GM19043 (cell line): ENCODE results near the gene TRAIP.
"Not testable (repeated sequence)": the region's sequence is repeated elsewhere in the genome, so short reads cannot be mapped to it uniquely, and the experiment has no call there.

Experiments used
- ATAC-seq: cut with Tn5 transposase; IDR thresholded peaks from one replicate; pipeline ENCODE4 v1.9.1; 2021; ENCODE audit warnings: low read depth; ENCODE audit not compliant: unreplicated experiment

The TRAIP gene

GRCh38 chr3:49856181-49857005 is at the start of gene TRAIP:
TSS of gene TRAIP (minus strand) at chr3:49856564. CDS start at chr3:49856453, 111 bp downstream.
- ATAC-seq: peak; percentile 94

GRCh38 chr3:49904448-49904847 is 48.1 kb upstream of the TRAIP start:
- ATAC-seq: not testable (repeated sequence)

- peak; percentile 78 for ATAC-seq
Measured at GRCh38 chr3:49903451-49904424, 47.4 kb upstream of the TRAIP start, which contains the start of gene MST1R. TSS of gene MST1R (minus strand) at chr3:49903873. CDS start at chr3:49903609, 264 bp downstream.

GRCh38 chr3:49902511-49903345 is 46.4 kb upstream of the TRAIP start:
- no peak for ATAC-seq

- no peak for ATAC-seq
Measured at GRCh38 chr3:49901366-49902339, 45.3 kb upstream of the TRAIP start.

GRCh38 chr3:49900491-49901153 is 44.3 kb upstream of the TRAIP start:
- ATAC-seq: no peak

GRCh38 chr3:49899815-49900214 is 43.5 kb upstream of the TRAIP start:
- no peak for ATAC-seq

- no peak for ATAC-seq
Measured at GRCh38 chr3:49898991-49899390, 42.6 kb upstream of the TRAIP start.

- ATAC-seq: no peak
Measured at GRCh38 chr3:49896345-49896744, 40.0 kb upstream of the TRAIP start.

- no peak for ATAC-seq
Measured at GRCh38 chr3:49895791-49896190, 39.4 kb upstream of the TRAIP start.

GRCh38 chr3:49889296-49889695 is 32.9 kb upstream of the TRAIP start:
- no peak for ATAC-seq

- no peak for ATAC-seq
Measured at GRCh38 chr3:49886922-49887265, 30.5 kb upstream of the TRAIP start.

- no peak for ATAC-seq
Measured at GRCh38 chr3:49883998-49884397, 27.6 kb upstream of the TRAIP start.

GRCh38 chr3:49882166-49882565 is 25.8 kb upstream of the TRAIP start:
- no peak for ATAC-seq

- ATAC-seq: no peak
Measured at GRCh38 chr3:49880581-49881315, 24.4 kb upstream of the TRAIP start.

- no peak for ATAC-seq
Measured at GRCh38 chr3:49879721-49880120, 23.4 kb upstream of the TRAIP start.

- no peak for ATAC-seq
Measured at GRCh38 chr3:49878686-49879085, 22.3 kb upstream of the TRAIP start.

GRCh38 chr3:49877716-49878115 is 21.4 kb upstream of the TRAIP start:
- no peak for ATAC-seq
